ENCODE measurements around the gene GSTT2. TPM values are rescaled to one million over a fixed set of nuclear protein-coding genes. Genes with fewer than 3 reads are reported as not detected.

GSTT2 gene
- total and polyA plus RNA-seq, 10 of the 15 experiments (the other 5 are each of a cell fraction or from before 2014, with no cell fraction given) = not detected

DNA sequence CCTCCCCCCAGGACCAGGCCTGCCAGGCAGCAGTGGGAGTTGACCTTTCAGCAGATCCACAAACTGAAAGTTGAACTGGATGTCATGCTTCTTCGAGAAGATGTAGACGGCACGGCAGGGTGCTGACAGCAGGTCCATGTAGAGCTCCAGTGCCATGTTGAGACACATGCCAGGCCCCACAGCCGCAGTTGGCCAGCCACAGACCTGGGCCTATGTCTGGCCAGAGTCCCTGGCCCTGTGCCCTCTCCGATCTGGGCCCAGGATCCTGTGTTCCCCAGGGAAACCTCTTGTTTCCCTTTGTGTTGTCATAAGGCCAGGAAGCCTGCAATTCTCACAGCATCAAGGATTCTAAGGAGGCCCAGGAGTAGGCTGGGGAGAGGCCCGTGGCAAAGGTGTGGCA lies 25.3 kb downstream of the GSTT2 start, which contains the start of gene GSTT4:
GSTT4 (minus strand) TSS at position 253 of the 400 bp plus-strand sequence; CDS start at position 156, 97 bp downstream.
- Histone ChIP-seq H2AFZ (ENCODE audit: control insufficient read depth, low read depth, low read length) (no peak within 1 kb of the TSS), H3K4me2 (ENCODE audit: control insufficient read depth, insufficient read depth) (no peak within 1 kb of the TSS), H3K79me2 (ENCODE audit: control insufficient read depth, insufficient read depth, low read length) (no peaks in the 10 kb centered on the region), H3K4me1 (ENCODE audit: control insufficient read depth, insufficient read depth, low read length) (no peaks in the 10 kb centered on the region), H3K36me3 (ENCODE audit: control insufficient read depth in 2 of 2, insufficient read depth in 2 of 2, low read length in 1 of 2) (no peaks in the 10 kb centered on the region), H3K4me3 (no peak within 1 kb of the TSS), H3K27ac (ENCODE audit: control insufficient read depth, insufficient read depth) (no peak within 1 kb of the TSS), H3K9me3 (replicated peaks; ENCODE audit: control insufficient read depth, insufficient read depth, low read length) (no peaks in the 10 kb centered on the region), H3K27me3 (replicated peaks in 1 of 2; ENCODE audit: control insufficient read depth in 2 of 2, insufficient read depth in 2 of 2, low read length in 1 of 2) (no peaks in the 10 kb centered on the region), H4K20me1 (ENCODE audit: control insufficient read depth, insufficient read depth) (no peaks in the 10 kb centered on the region), H3K9ac (ENCODE audit: control insufficient read depth, insufficient read depth, low read length) (no peak within 1 kb of the TSS)
- in situ Hi-C loops (cut with MboI) = loop anchor here (5.0 kb wide), 1 partner anchor 68 kb away; no protein-coding TSS in a partner anchor
- ATAC-seq (no peak), FAIRE-seq (no peak), DNase-seq (ENCODE audit: low read depth, low spot score) (no peak)
- ChIA-PET POLR2A (interaction anchor here (1.0 kb wide), 1 partner anchor 40 kb away, joined by 3 read pairs; no protein-coding TSS in a partner anchor), SMC1A (ENCODE audit: uncharacterized antibody, unreplicated experiment) (no interaction called here), CTCF (no interaction called here), RAD21 (ENCODE audit: unreplicated experiment) (no interaction called here)
- intact Hi-C loops (cut with micrococcal nuclease; ENCODE audit: unreplicated experiment) = loop anchor here (10.0 kb wide), 1 partner anchor 60 kb away; no protein-coding TSS in a partner anchor
- BruUV-seq (replicated peaks) = no TSS peak
- WGBS (ENCODE audit: insufficient coverage, insufficient replicate concordance, low lambda C conversion rate, missing lambda C conversion rate) = 56% methylated on average over 6 of the region's 6 CpGs
- TF ChIP-seq RAD21 (IDR thresholded peaks at IDR 0.05; ENCODE audit: insufficient read depth, low read depth, low read length) (no peak), ZBED1 (IDR thresholded peaks at IDR 0.05; ENCODE audit: borderline replicate concordance) (no peak), MEF2A (IDR thresholded peaks at IDR 0.05; ENCODE audit: insufficient read depth, low read depth, low read length) (no peak), CHD1 (IDR thresholded peaks at IDR 0.05; ENCODE audit: low read depth, low read length) (no peak), FOS (IDR thresholded peaks at IDR 0.05; ENCODE audit: borderline replicate concordance, extremely low read depth, insufficient read length) (no peak), SMAD1 (IDR thresholded peaks at IDR 0.05; ENCODE audit: low read depth, partially characterized antibody) (no peak), HDAC2 (IDR thresholded peaks at IDR 0.05) (no peak), HDAC6 (IDR thresholded peaks at IDR 0.05; ENCODE audit: unreplicated experiment) (no peak), ATF7 (IDR thresholded peaks at IDR 0.05; ENCODE audit: low read depth) (no peak), FOXM1 (IDR thresholded peaks at IDR 0.05; ENCODE audit: low read depth, low read length) (no peak), EP300 (IDR thresholded peaks at IDR 0.05; ENCODE audit: borderline replicate concordance in 1 of 2, control insufficient read depth in 1 of 2, low read depth in 2 of 2, low read length in 2 of 2) (no peak), SUZ12 (IDR thresholded peaks at IDR 0.05; ENCODE audit: unreplicated experiment) (no peak), MTA3 (IDR thresholded peaks at IDR 0.05; ENCODE audit: borderline replicate concordance, low read length) (no peak)
- TF ChIP-seq, protein P1, sequence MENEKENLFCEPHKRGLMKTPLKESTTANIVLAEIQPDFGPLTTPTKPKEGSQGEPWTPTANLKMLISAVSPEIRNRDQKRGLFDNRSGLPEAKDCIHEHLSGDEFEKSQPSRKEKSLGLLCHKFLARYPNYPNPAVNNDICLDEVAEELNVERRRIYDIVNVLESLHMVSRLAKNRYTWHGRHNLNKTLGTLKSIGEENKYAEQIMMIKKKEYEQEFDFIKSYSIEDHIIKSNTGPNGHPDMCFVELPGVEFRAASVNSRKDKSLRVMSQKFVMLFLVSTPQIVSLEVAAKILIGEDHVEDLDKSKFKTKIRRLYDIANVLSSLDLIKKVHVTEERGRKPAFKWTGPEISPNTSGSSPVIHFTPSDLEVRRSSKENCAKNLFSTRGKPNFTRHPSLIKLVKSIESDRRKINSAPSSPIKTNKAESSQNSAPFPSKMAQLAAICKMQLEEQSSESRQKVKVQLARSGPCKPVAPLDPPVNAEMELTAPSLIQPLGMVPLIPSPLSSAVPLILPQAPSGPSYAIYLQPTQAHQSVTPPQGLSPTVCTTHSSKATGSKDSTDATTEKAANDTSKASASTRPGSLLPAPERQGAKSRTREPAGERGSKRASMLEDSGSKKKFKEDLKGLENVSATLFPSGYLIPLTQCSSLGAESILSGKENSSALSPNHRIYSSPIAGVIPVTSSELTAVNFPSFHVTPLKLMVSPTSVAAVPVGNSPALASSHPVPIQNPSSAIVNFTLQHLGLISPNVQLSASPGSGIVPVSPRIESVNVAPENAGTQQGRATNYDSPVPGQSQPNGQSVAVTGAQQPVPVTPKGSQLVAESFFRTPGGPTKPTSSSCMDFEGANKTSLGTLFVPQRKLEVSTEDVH (IDR thresholded peaks at IDR 0.05; ENCODE audit: low read depth, partially characterized antibody) = no peak
